Endothelial cell of umbilical vein (primary cell): ENCODE results near the gene ZPR1. TPM values are rescaled to one million over a fixed set of nuclear protein-coding genes. Genes with fewer than 3 reads are reported as not detected.

Experiments
- BruUV-seq: library from RNA; stranded (reverse); fragments of 400-500 nt; replicated peaks from 2 replicates; lab custom pipeline; 2021; lab: Mats Ljungman, UMichigan
- CTCF ChIA-PET: fragments of 300-600, 350-600 bp; sonication (Branson Sonifier 250); formaldehyde crosslinking; loops from one replicate; lab custom pipeline; 2021; ENCODE audit warnings: antibody characterized with exemption, inconsistent platforms; lab: Charles Lee
- POLR2A ChIA-PET: fragments of 300-600, 350-600 bp; sonication (Branson Sonifier 250); formaldehyde crosslinking; loops from one replicate; lab custom pipeline; 2021; ENCODE audit warnings: antibody characterized with exemption, inconsistent platforms; lab: Charles Lee
- DNase-seq: peaks from one replicate; pipeline ENCODE4 v3.0.0-alpha.2; 2011; ENCODE audit warnings: low read depth, low spot score
- FAIRE-seq: peaks from 2 replicates; lab custom pipeline; 2011; peaks lifted over from hg19 to GRCh38; lab: Jason Lieb, UNC
- H2AFZ ChIP-seq: 2 replicates; pipeline ENCODE4 v1.6.0; 2012; ENCODE audit warnings: low read depth, low read length, control low read depth, inconsistent platforms
- H3K27ac ChIP-seq: 2 replicates; pipeline ENCODE4 v1.5.1; 2011; ENCODE audit warnings: low read depth, mild to moderate bottlenecking, control low read depth, low read length, moderate library complexity; ENCODE audit not compliant: insufficient read depth
- H3K27me3 ChIP-seq, 2 experiments: 2 replicates each; pipeline versions ENCODE4 v1.6.0 to v1.6.1; 2011; ENCODE audit warnings: low read length in 2 of 2, mixed read lengths in 1 of 2; ENCODE audit not compliant: control insufficient read depth in 2 of 2, insufficient read depth in 2 of 2
- H3K36me3 ChIP-seq, 2 experiments: 2 replicates in 1 of 2; 3 replicates in 1 of 2; pipeline ENCODE4 v1.5.1; 2011; ENCODE audit warnings: low read length in 2 of 2, mild to moderate bottlenecking in 1 of 2, moderate library complexity in 1 of 2; ENCODE audit not compliant: control insufficient read depth in 2 of 2, insufficient read depth in 2 of 2; ENCODE audit errors: extremely low read depth in 1 of 2
- H3K4me1 ChIP-seq: 3 replicates; pipeline ENCODE4 v1.5.1; 2011; ENCODE audit warnings: mild to moderate bottlenecking, low read length; ENCODE audit not compliant: control insufficient read depth, insufficient read depth; ENCODE audit errors: extremely low read depth
- H3K4me2 ChIP-seq: 2 replicates; pipeline ENCODE4 v1.6.1; 2011; ENCODE audit warnings: low read length, control low read depth, mixed read lengths; ENCODE audit not compliant: insufficient read depth
- H3K4me3 ChIP-seq, 3 experiments: fragments of 200-600 bp in 1 of 3; sonication (generic), shearing (Covaris generic) in 1 of 3; replicated peaks in 1 of 3; 2 replicates each; pipeline ENCODE4 v1.5.1; 2011 to 2016; ENCODE audit warnings: control low read depth in 3 of 3, low read length in 3 of 3, mild to moderate bottlenecking in 2 of 3, inconsistent platforms in 1 of 3, low read depth in 1 of 3, moderate library complexity in 1 of 3; ENCODE audit not compliant: insufficient read depth in 1 of 3
- H3K79me2 ChIP-seq: 2 replicates; pipeline ENCODE4 v1.6.0; 2012; ENCODE audit warnings: low read length, inconsistent platforms; ENCODE audit not compliant: control insufficient read depth, insufficient read depth
- H3K9ac ChIP-seq: replicated peaks from 2 replicates; pipeline ENCODE3; 2011; ENCODE audit warnings: low read length, control low read depth; ENCODE audit not compliant: insufficient read depth; ENCODE audit errors: extremely low read depth
- H3K9me1 ChIP-seq: replicated peaks from 3 replicates; pipeline ENCODE4 v1.6.0; 2011; ENCODE audit warnings: mild to moderate bottlenecking, low read length; ENCODE audit not compliant: control insufficient read depth, insufficient read depth; ENCODE audit errors: extremely low read depth
- H3K9me3 ChIP-seq: replicated peaks from 2 replicates; pipeline ENCODE4 v1.5.1; 2012; ENCODE audit warnings: low read length, inconsistent platforms; ENCODE audit not compliant: control insufficient read depth, insufficient read depth
- H4K20me1 ChIP-seq: replicated peaks from 2 replicates; pipeline ENCODE3; 2011; ENCODE audit warnings: mild to moderate bottlenecking, low read length; ENCODE audit not compliant: control insufficient read depth, insufficient read depth; ENCODE audit errors: extremely low read depth
- CTCF ChIP-seq, 2 donors: IDR thresholded peaks; 1 replicate in 1 of 2; 2 replicates in 1 of 2; pipeline ENCODE4 v1.5.1; 2011; ENCODE audit warnings: low read length in 2 of 2, mild to moderate bottlenecking in 2 of 2, moderate library complexity in 2 of 2, control low read depth in 1 of 2, inconsistent platforms in 1 of 2, low read depth in 1 of 2; ENCODE audit not compliant: insufficient read depth in 1 of 2; ENCODE audit errors: extremely low read depth in 1 of 2
- EZH2 ChIP-seq: IDR thresholded peaks from 2 replicates; pipeline ENCODE4 v1.6.1; 2012; ENCODE audit warnings: borderline replicate concordance, low read depth, mild to moderate bottlenecking, moderate library complexity, low read length, inconsistent platforms; ENCODE audit not compliant: severe bottlenecking
- FOS ChIP-seq: IDR thresholded peaks from 2 replicates; pipeline ENCODE4 v1.6.1; 2011; ENCODE audit warnings: mild to moderate bottlenecking, low read length, moderate library complexity, borderline replicate concordance; ENCODE audit not compliant: insufficient read depth
- GATA2 ChIP-seq: IDR thresholded peaks from 2 replicates; pipeline ENCODE4 v1.7.0; 2011; ENCODE audit warnings: low read depth, mild to moderate bottlenecking, moderate library complexity, mixed read lengths, low read length; ENCODE audit not compliant: insufficient read length, insufficient read depth
- JUN ChIP-seq: IDR thresholded peaks from 2 replicates; pipeline ENCODE4 v1.6.1; 2011; ENCODE audit warnings: borderline replicate concordance, low read depth; ENCODE audit not compliant: insufficient read length, insufficient read depth
- MYC ChIP-seq: IDR thresholded peaks from one replicate; pipeline ENCODE4 v1.6.1; 2011; ENCODE audit warnings: mild to moderate bottlenecking, low read depth, low read length
- POLR2A ChIP-seq: IDR thresholded peaks from 2 replicates; pipeline ENCODE4 v1.6.1; 2012; ENCODE audit warnings: low read depth, mild to moderate bottlenecking, control low read depth, low read length
- POLR2AphosphoS5 ChIP-seq: IDR thresholded peaks from 2 replicates; pipeline ENCODE4 v1.6.1; 2012; ENCODE audit warnings: low read depth, mild to moderate bottlenecking, control low read depth, low read length, moderate library complexity; ENCODE audit not compliant: insufficient read depth
- dilution Hi-C: fragments of 300-500 bp; cut with MboI; formaldehyde crosslinking; loops from one replicate; pipeline ENCODE4 v1.15.0; 2019; ENCODE audit warnings: low sequenced_read_pairs; ENCODE audit not compliant: extremely low pct_ligation_motif_present
- intact Hi-C: fragments of 100-400 bp; cut with micrococcal nuclease; formaldehyde crosslinking; loops from one replicate; pipeline ENCODE4 v1.10.0; 2022
- polyA plus RNA-seq, 4 experiments: library from polyadenylated mRNA; depleted of rRNA in 3 of 4; stranded (reverse) in 3 of 4; unstranded in 1 of 4; fragments of >200 nt; gene quantifications; 2 replicates each; pipeline versions ENCODE4 v1.2.1 to v1.2.3, GENCODE V29; 2011 to 2012; ENCODE audit warnings: missing spikeins in 1 of 4
- total RNA-seq: library from RNA; stranded (reverse); gene quantifications from 2 replicates; pipeline ENCODE4 v1.2.3, GENCODE V29; 2021
- TF ChIP-seq, protein P1 (sequence below): IDR thresholded peaks from 2 replicates; pipeline ENCODE4 v1.6.1; 2011; ENCODE audit not compliant: insufficient read depth, insufficient read length

The ZPR1 gene
- total and polyA plus RNA-seq, 2 donors (not counting 3 experiments of a cell fraction or from before 2014, with no cell fraction given) = 22.6 to 54.5 TPM

GRCh38 chr11:116825854-116826750 is 38.3 kb upstream of the ZPR1 start:
- no peaks in the 10 kb centered on the region for H3K9me1 ChIP-seq
- intact Hi-C loops (no loop called here), dilution Hi-C loops (no loop called here)
- H3K4me3 ChIP-seq = no peak overlapping the region
- no peaks in the 10 kb centered on the region for H3K27me3 ChIP-seq
- ChIA-PET POLR2A (no interaction called here), CTCF (interaction anchor here (0.7 to 3.7 kb wide), 2 partner anchors 10 kb away, joined by 4 to 22 read pairs; partner anchors contain the start of gene APOA1)
- H3K79me2 ChIP-seq = no peaks in the 10 kb centered on the region
- H3K9me3 ChIP-seq = no peaks in the 10 kb centered on the region
- H3K36me3 ChIP-seq = no peaks in the 10 kb centered on the region
- H3K27ac ChIP-seq = no peak overlapping the region
- FAIRE-seq = no peak
- no peak overlapping the region for H3K4me2 ChIP-seq
- TF ChIP-seq POLR2A (no peak), EZH2 (no peak), GATA2 (no peak), CTCF (IDR thresholded peaks at IDR 0.05; ENCODE audit: extremely low read depth in 1 of 2, insufficient read depth in 1 of 2, low read depth in 1 of 2, low read length in 2 of 2) (no peak), JUN (no peak), POLR2AphosphoS5 (no peak), FOS (no peak), MYC (no peak)
- TF ChIP-seq, protein P1, sequence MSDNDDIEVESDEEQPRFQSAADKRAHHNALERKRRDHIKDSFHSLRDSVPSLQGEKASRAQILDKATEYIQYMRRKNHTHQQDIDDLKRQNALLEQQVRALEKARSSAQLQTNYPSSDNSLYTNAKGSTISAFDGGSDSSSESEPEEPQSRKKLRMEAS = no peak
- no peak overlapping the region for H2AFZ ChIP-seq
- H3K9ac ChIP-seq = no peak overlapping the region
- no peak for DNase-seq
- H4K20me1 ChIP-seq = no peaks in the 10 kb centered on the region
- H3K4me1 ChIP-seq = no peaks in the 10 kb centered on the region
- no TSS peak for BruUV-seq
